Stimulated activated naive CD8-positive, alpha-beta T cell treated with anti-CD3 and anti-CD28 coated beads, Interleukin-15, Interleukin-2, amounts not matched to agents 100 U/mL and 50 U/mL, for 24 hours (primary cell): Measurements from ENCODE around the gene SULT4A1.

Experiments used
- ATAC-seq: fragments of 150-1000 bp; cut with Tn5 transposase; one replicate; pipeline ENCODE4 v1.10.0; 2021
- DNase-seq: peaks from one replicate; pipeline ENCODE4 v3.0.0; 2021

Gene SULT4A1

GRCh38 chr22:43802897-43803495 is 59.3 kb downstream of the SULT4A1 start:
- no peak for DNase-seq
- ATAC-seq = no peak

- ATAC-seq (no peak), DNase-seq (no peak)
These were observed 61.3 kb downstream of the SULT4A1 start for GRCh38 chr22:43800970-43801369.

GRCh38 chr22:43798492-43798891 is 63.8 kb downstream of the SULT4A1 start:
- DNase-seq (no peak), ATAC-seq (no peak)

GRCh38 chr22:43796567-43796966 is 65.7 kb downstream of the SULT4A1 start:
- no peak for ATAC-seq
- DNase-seq = no peak

- ATAC-seq (no peak), DNase-seq (no peak)
These were observed 67.0 kb downstream of the SULT4A1 start for GRCh38 chr22:43795320-43795719.

GRCh38 chr22:43792905-43793304 is 69.4 kb downstream of the SULT4A1 start:
- ATAC-seq = no peak
- no peak for DNase-seq

- ATAC-seq (no peak), DNase-seq (no peak)
These were observed 72.9 kb downstream of the SULT4A1 start for GRCh38 chr22:43789452-43789851.

GRCh38 chr22:43783777-43784176 is 78.5 kb downstream of the SULT4A1 start:
- ATAC-seq (no peak), DNase-seq (no peak)

- DNase-seq (no peak), ATAC-seq (no peak)
These were observed 79.9 kb downstream of the SULT4A1 start for GRCh38 chr22:43782448-43782847.

GRCh38 chr22:43777286-43777685 is 85.0 kb downstream of the SULT4A1 start:
- ATAC-seq = no peak
- DNase-seq = no peak

GRCh38 chr22:43776081-43776670 is 86.1 kb downstream of the SULT4A1 start:
- ATAC-seq = no peak
- no peak for DNase-seq
